C1 segment of cervical spinal cord (tissue), 14 donors: ENCODE results near the gene GTSF1L.

Experiments used
- DNase-seq, 14 donors: peaks; one replicate each; lab custom pipeline; 2025; lab: John Stamatoyannopoulos, UW

Gene GTSF1L

GRCh38 chr20:43746344-43747137 is 19.7 kb upstream of the GTSF1L start:
- no peak for DNase-seq

- DNase-seq = no peak
Observed at GRCh38 chr20:43744966-43745730, 18.3 kb upstream of the GTSF1L start.

GRCh38 chr20:43744151-43744611 is 17.4 kb upstream of the GTSF1L start:
- no peak for DNase-seq

GRCh38 chr20:43740642-43741041 is 13.8 kb upstream of the GTSF1L start:
- no peak for DNase-seq

GRCh38 chr20:43739148-43739749 is 12.4 kb upstream of the GTSF1L start:
- DNase-seq = no peak

- DNase-seq = no peak
Observed at GRCh38 chr20:43737925-43738324, 11.1 kb upstream of the GTSF1L start.

- DNase-seq = no peak
Observed at GRCh38 chr20:43736588-43737158, 9.9 kb upstream of the GTSF1L start.

- DNase-seq = no peak
Observed at GRCh38 chr20:43731927-43732326, 5.1 kb upstream of the GTSF1L start.

- DNase-seq = no peak
Observed at GRCh38 chr20:43731469-43731868, 4.7 kb upstream of the GTSF1L start.

- no peak for DNase-seq
Observed at GRCh38 chr20:43728686-43729255, 2.0 kb upstream of the GTSF1L start.

GRCh38 chr20:43727980-43728590 is 1.3 kb upstream of the GTSF1L start:
- no peak for DNase-seq

GRCh38 chr20:43726333-43726732 is 469 bp downstream of the GTSF1L start:
- DNase-seq = no peak

GRCh38 chr20:43725666-43726065 is 1.1 kb downstream of the GTSF1L start:
- no peak for DNase-seq

- DNase-seq = no peak
Observed at GRCh38 chr20:43724383-43724782, 2.4 kb downstream of the GTSF1L start.

- DNase-seq = no peak
Observed at GRCh38 chr20:43723735-43724134, 3.1 kb downstream of the GTSF1L start.

- DNase-seq = no peak
Observed at GRCh38 chr20:43723186-43723585, 3.6 kb downstream of the GTSF1L start.

GRCh38 chr20:43722153-43722505 is 4.7 kb downstream of the GTSF1L start:
- no peak for DNase-seq

- no peak for DNase-seq
Observed at GRCh38 chr20:43721429-43722152, 5.2 kb downstream of the GTSF1L start.

- DNase-seq = no peak
Observed at GRCh38 chr20:43721097-43721428, 5.7 kb downstream of the GTSF1L start.

GRCh38 chr20:43720007-43720406 is 6.8 kb downstream of the GTSF1L start:
- no peak for DNase-seq

GRCh38 chr20:43717616-43717995 is 9.2 kb downstream of the GTSF1L start:
- DNase-seq = no peak
